ENCODE measurements around the gene MT4.

The MT4 gene

DNA sequence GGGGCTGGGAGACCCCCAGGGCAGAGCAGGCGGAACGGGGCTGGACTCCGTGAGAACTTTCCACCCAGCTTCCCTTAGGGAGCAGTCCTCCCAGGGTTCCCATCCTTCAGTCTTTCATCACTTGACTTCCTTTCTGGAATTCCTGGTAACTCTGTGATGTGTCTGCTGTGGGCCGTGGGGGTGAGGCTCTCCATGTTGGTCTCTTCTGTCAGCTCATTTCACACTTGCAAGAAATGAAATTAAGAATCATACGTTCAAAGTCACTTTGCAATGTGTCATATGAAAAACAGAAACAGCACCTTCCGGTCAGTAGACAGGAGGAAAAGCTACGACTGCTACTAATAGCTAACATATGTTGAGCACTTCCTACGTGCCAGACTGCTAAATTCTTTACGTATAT is 39.6 kb upstream of the MT4 start:
- TF ChIP-seq, protein P1, sequence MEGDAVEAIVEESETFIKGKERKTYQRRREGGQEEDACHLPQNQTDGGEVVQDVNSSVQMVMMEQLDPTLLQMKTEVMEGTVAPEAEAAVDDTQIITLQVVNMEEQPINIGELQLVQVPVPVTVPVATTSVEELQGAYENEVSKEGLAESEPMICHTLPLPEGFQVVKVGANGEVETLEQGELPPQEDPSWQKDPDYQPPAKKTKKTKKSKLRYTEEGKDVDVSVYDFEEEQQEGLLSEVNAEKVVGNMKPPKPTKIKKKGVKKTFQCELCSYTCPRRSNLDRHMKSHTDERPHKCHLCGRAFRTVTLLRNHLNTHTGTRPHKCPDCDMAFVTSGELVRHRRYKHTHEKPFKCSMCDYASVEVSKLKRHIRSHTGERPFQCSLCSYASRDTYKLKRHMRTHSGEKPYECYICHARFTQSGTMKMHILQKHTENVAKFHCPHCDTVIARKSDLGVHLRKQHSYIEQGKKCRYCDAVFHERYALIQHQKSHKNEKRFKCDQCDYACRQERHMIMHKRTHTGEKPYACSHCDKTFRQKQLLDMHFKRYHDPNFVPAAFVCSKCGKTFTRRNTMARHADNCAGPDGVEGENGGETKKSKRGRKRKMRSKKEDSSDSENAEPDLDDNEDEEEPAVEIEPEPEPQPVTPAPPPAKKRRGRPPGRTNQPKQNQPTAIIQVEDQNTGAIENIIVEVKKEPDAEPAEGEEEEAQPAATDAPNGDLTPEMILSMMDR (IDR thresholded peaks at IDR 0.05; ENCODE audit: low read depth, low read length, missing control alignments): no peak
- peak; percentile 71 for DNase-seq (ENCODE audit: extremely low read depth, low read depth)
- H3K4me3 ChIP-seq (replicated peaks; ENCODE audit: low read depth, low read length): no peak overlapping the region

GRCh38 chr16:56530872-56531271 is 34.0 kb upstream of the MT4 start:
- no peak for DNase-seq (ENCODE audit: extremely low read depth, low read depth)
- no peak overlapping the region for H3K4me3 ChIP-seq (replicated peaks; ENCODE audit: low read depth, low read length)
- TF ChIP-seq, protein P1 (IDR thresholded peaks at IDR 0.05; ENCODE audit: low read depth, low read length, missing control alignments): no peak

GRCh38 chr16:56532714-56533113 is 32.2 kb upstream of the MT4 start:
- TF ChIP-seq, protein P1 (IDR thresholded peaks at IDR 0.05; ENCODE audit: low read depth, low read length, missing control alignments): peak; percentile 11
- DNase-seq (ENCODE audit: extremely low read depth, low read depth): no peak
- H3K4me3 ChIP-seq (replicated peaks; ENCODE audit: low read depth, low read length): no peak overlapping the region

DNA sequence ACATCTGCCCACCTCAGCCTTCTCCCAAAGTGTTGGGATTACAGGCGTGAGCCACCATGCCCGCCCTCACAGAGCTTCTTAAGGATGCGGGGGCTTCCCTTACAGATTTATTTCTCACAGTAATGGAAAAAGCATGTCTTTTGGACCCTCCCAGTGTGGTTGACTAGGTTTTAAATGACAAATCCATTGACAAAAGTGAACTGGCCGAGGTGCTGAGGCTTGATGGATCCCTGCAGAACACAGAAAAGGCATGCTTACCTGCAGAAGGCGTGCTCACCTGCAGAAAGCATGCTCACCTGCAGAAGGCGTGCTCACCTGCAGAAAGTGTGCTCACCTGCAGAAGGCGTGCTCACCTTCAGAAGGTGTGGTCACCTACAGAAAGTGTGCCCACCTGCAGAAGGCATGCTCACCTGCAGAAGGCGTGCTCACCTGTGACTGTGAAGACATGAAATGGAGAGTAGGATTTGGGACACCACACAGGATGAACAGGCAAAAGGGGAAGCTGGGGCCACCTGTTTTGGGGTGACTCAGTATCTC is 30.0 kb upstream of the MT4 start:
- no peak overlapping the region for H3K4me3 ChIP-seq (replicated peaks; ENCODE audit: low read depth, low read length)
- TF ChIP-seq, protein P1 (IDR thresholded peaks at IDR 0.05; ENCODE audit: low read depth, low read length, missing control alignments): no peak
- DNase-seq (ENCODE audit: extremely low read depth, low read depth): no peak

GRCh38 chr16:56538331-56538730 is 26.5 kb upstream of the MT4 start:
- no peak overlapping the region for H3K4me3 ChIP-seq (replicated peaks; ENCODE audit: low read depth, low read length)
- no peak for DNase-seq (ENCODE audit: extremely low read depth, low read depth)
- TF ChIP-seq, protein P1 (IDR thresholded peaks at IDR 0.05; ENCODE audit: low read depth, low read length, missing control alignments): no peak

- TF ChIP-seq, protein P1 (IDR thresholded peaks at IDR 0.05; ENCODE audit: low read depth, low read length, missing control alignments): no peak
- no peak overlapping the region for H3K4me3 ChIP-seq (replicated peaks; ENCODE audit: low read depth, low read length)
- DNase-seq (ENCODE audit: extremely low read depth, low read depth): no peak
Observed at GRCh38 chr16:56539656-56540055, 25.2 kb upstream of the MT4 start.

- no peak for DNase-seq (ENCODE audit: extremely low read depth, low read depth)
- TF ChIP-seq, protein P1 (IDR thresholded peaks at IDR 0.05; ENCODE audit: low read depth, low read length, missing control alignments): no peak
- H3K4me3 ChIP-seq (replicated peaks; ENCODE audit: low read depth, low read length): no peak overlapping the region
Observed at GRCh38 chr16:56542039-56542438, 22.8 kb upstream of the MT4 start.

Data from HFF-Myc (cell line).